ENCODE measurements around the gene LSG1. TPM values are rescaled to one million over a fixed set of nuclear protein-coding genes. Genes with fewer than 3 reads are reported as not detected.

Gene LSG1
- total and polyA plus RNA-seq, 9 of the 15 experiments (the other 6 are each of a cell fraction or from before 2014, with no cell fraction given) = 14.9 to 73.7 (median 46.7) TPM

DNA sequence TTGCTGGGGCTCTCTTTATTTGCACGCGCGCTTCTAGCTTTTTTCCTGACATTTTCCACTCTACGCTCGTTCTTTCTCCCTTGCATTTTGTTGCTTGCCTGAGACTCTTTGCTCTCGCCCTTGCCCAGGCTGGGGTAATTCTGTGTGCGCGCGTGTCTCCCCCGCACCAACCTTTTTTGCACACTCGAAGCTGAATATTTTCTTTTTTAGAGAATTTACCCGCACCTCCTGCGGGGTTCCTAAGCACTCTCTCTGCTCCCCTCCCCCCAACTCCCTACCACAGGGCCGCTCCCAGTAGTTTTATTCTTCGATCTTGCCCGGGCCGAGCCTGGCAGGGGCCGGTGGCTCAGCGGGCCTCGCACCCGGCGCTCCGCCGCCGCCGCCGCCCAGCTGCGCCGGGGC, 14.4 kb upstream of the LSG1 start (continued):
- TF ChIP-seq, protein P1, sequence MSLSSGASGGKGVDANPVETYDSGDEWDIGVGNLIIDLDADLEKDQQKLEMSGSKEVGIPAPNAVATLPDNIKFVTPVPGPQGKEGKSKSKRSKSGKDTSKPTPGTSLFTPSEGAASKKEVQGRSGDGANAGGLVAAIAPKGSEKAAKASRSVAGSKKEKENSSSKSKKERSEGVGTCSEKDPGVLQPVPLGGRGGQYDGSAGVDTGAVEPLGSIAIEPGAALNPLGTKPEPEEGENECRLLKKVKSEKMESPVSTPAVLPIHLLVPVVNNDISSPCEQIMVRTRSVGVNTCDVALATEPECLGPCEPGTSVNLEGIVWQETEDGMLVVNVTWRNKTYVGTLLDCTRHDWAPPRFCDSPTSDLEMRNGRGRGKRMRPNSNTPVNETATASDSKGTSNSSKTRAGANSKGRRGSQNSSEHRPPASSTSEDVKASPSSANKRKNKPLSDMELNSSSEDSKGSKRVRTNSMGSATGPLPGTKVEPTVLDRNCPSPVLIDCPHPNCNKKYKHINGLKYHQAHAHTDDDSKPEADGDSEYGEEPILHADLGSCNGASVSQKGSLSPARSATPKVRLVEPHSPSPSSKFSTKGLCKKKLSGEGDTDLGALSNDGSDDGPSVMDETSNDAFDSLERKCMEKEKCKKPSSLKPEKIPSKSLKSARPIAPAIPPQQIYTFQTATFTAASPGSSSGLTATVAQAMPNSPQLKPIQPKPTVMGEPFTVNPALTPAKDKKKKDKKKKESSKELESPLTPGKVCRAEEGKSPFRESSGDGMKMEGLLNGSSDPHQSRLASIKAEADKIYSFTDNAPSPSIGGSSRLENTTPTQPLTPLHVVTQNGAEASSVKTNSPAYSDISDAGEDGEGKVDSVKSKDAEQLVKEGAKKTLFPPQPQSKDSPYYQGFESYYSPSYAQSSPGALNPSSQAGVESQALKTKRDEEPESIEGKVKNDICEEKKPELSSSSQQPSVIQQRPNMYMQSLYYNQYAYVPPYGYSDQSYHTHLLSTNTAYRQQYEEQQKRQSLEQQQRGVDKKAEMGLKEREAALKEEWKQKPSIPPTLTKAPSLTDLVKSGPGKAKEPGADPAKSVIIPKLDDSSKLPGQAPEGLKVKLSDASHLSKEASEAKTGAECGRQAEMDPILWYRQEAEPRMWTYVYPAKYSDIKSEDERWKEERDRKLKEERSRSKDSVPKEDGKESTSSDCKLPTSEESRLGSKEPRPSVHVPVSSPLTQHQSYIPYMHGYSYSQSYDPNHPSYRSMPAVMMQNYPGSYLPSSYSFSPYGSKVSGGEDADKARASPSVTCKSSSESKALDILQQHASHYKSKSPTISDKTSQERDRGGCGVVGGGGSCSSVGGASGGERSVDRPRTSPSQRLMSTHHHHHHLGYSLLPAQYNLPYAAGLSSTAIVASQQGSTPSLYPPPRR (CRISPR knock-in tag; IDR thresholded peaks at IDR 0.05; ENCODE audit: borderline replicate concordance) = no peak
- no peak for TF ChIP-seq TCF7 (IDR thresholded peaks at IDR 0.05; ENCODE audit: borderline replicate concordance)
- no peak for TF ChIP-seq PTRF (tag; IDR thresholded peaks at IDR 0.05)
- no peak for TF ChIP-seq SMARCC2 (IDR thresholded peaks at IDR 0.05; ENCODE audit: low read depth)
- no peak for TF ChIP-seq ZNF217 (CRISPR knock-in tag; IDR thresholded peaks at IDR 0.05)
- no peak for TF ChIP-seq FOXJ3 (CRISPR knock-in tag; IDR thresholded peaks at IDR 0.05)
- no peak for TF ChIP-seq PPARD (CRISPR knock-in tag; IDR thresholded peaks at IDR 0.05)

All from K562 (cell line).